Skin epidermis (tissue), 12 donors: ENCODE results near the gene MAGIX.

Experiments
- H3K27ac ChIP-seq, 21 experiments: fragments of 200-600 bp; sonication (generic) in 11 of 21; one replicate each; pipeline ENCODE4 v1.5.0; 2020; ENCODE audit warnings: mild to moderate bottlenecking in 3 of 21, inconsistent platforms in 2 of 21, moderate library complexity in 2 of 21
- H3K4me3 ChIP-seq, 7 experiments: fragments of 200-600 bp; sonication (generic) in 2 of 7; one replicate each; pipeline ENCODE4 v1.5.0; 2020; ENCODE audit warnings: inconsistent platforms in 2 of 7, mild to moderate bottlenecking in 2 of 7, moderate library complexity in 1 of 7

Gene MAGIX

GRCh38 chrX:49198540-49199314 is 36.2 kb downstream of the MAGIX start:
- no peak overlapping the region for H3K27ac ChIP-seq
- H3K4me3 ChIP-seq: no peak overlapping the region

- H3K4me3 ChIP-seq: peak overlapping the region in 1 of 7 experiments; percentile 22
- H3K27ac ChIP-seq: no peak overlapping the region
Measured at GRCh38 chrX:49199315-49199595, 36.7 kb downstream of the MAGIX start.

GRCh38 chrX:49199906-49200771 is 37.6 kb downstream of the MAGIX start, which contains the start of gene SYP:
TSS of gene SYP (minus strand) at chrX:49200193. CDS start at chrX:49200186, 7 bp downstream.
- peak within 1 kb of the TSS in 6 of 7 experiments; percentile 7 to 23 (median 18) for H3K4me3 ChIP-seq
- peak within 1 kb of the TSS in 8 of 21 experiments; percentile 21 to 73 (median 58) for H3K27ac ChIP-seq

GRCh38 chrX:49202022-49202421 is 39.5 kb downstream of the MAGIX start:
- Histone ChIP-seq H3K4me3 (no peak overlapping the region), H3K27ac (no peak overlapping the region)

GRCh38 chrX:49203536-49203935 is 41.0 kb downstream of the MAGIX start:
- no peak overlapping the region for H3K27ac ChIP-seq
- H3K4me3 ChIP-seq: no peak overlapping the region

- Histone ChIP-seq H3K4me3 (no peak overlapping the region), H3K27ac (no peak overlapping the region)
Measured at GRCh38 chrX:49204017-49204416, 41.5 kb downstream of the MAGIX start.

GRCh38 chrX:49204709-49205108 is 42.2 kb downstream of the MAGIX start:
- H3K27ac ChIP-seq: no peak overlapping the region
- no peak overlapping the region for H3K4me3 ChIP-seq

- H3K4me3 ChIP-seq: no peak overlapping the region
- no peak overlapping the region for H3K27ac ChIP-seq
Measured at GRCh38 chrX:49205443-49205842, 42.9 kb downstream of the MAGIX start.

- no peak overlapping the region for H3K27ac ChIP-seq
Measured at GRCh38 chrX:49206543-49206942, 44.0 kb downstream of the MAGIX start.

GRCh38 chrX:49208399-49208798 is 45.8 kb downstream of the MAGIX start:
- H3K4me3 ChIP-seq: no peak overlapping the region
- no peak overlapping the region for H3K27ac ChIP-seq

More at GRCh38 chrX:49206543-49206942, 44.0 kb downstream of the MAGIX start:
- H3K4me3 ChIP-seq: no peak overlapping the region

GRCh38 chrX:49209434-49210251 is 47.1 kb downstream of the MAGIX start:
- Histone ChIP-seq H3K27ac (no peak overlapping the region), H3K4me3 (no peak overlapping the region)

GRCh38 chrX:49210406-49210805 is 47.8 kb downstream of the MAGIX start:
- H3K4me3 ChIP-seq: no peak overlapping the region
- no peak overlapping the region for H3K27ac ChIP-seq

GRCh38 chrX:49211074-49211473 is 48.5 kb downstream of the MAGIX start:
- Histone ChIP-seq H3K4me3 (no peak overlapping the region), H3K27ac (no peak overlapping the region)

GRCh38 chrX:49212209-49212608 is 49.7 kb downstream of the MAGIX start:
- Histone ChIP-seq H3K4me3 (no peak overlapping the region), H3K27ac (no peak overlapping the region)

- H3K4me3 ChIP-seq: no peak overlapping the region
- no peak overlapping the region for H3K27ac ChIP-seq
Measured at GRCh38 chrX:49212861-49213260, 50.3 kb downstream of the MAGIX start.

GRCh38 chrX:49214416-49214815 is 51.9 kb downstream of the MAGIX start:
- no peak overlapping the region for H3K4me3 ChIP-seq
- no peak overlapping the region for H3K27ac ChIP-seq

- no peak overlapping the region for H3K27ac ChIP-seq
- H3K4me3 ChIP-seq: no peak overlapping the region
Measured at GRCh38 chrX:49214996-49215526, 52.5 kb downstream of the MAGIX start.
